HL-60 (cell line): ENCODE measurements around the gene C1QL3.

Experiments used
- CTCF ChIP-seq: IDR thresholded peaks from one replicate; pipeline ENCODE4 v1.5.1; 2011; ENCODE audit warnings: low read length, control low read depth, inconsistent platforms; ENCODE audit not compliant: insufficient read depth
- GABPA ChIP-seq: IDR thresholded peaks from 2 replicates; pipeline ENCODE4 v1.6.1; 2012; ENCODE audit warnings: low read depth
- POLR2AphosphoS5 ChIP-seq: IDR thresholded peaks from 2 replicates; pipeline ENCODE4 v1.6.1; 2012; ENCODE audit warnings: low read depth
- REST ChIP-seq: IDR thresholded peaks from 2 replicates; pipeline ENCODE4 v1.6.1; 2012; ENCODE audit warnings: low read depth; ENCODE audit not compliant: insufficient replicate concordance
- SPI1 ChIP-seq: IDR thresholded peaks from 2 replicates; pipeline ENCODE4 v1.6.1; 2012; ENCODE audit warnings: low read depth, mild to moderate bottlenecking, borderline replicate concordance

- TF ChIP-seq CTCF: no peak
- TF ChIP-seq POLR2AphosphoS5: no peak
- TF ChIP-seq REST: no peak
- no peak for TF ChIP-seq SPI1
- TF ChIP-seq GABPA: no peak
Observed at GRCh38 chr10:16505161-16505560, 16.5 kb downstream of the C1QL3 start.
